ENCODE results near the gene DNAH7.

DNA sequence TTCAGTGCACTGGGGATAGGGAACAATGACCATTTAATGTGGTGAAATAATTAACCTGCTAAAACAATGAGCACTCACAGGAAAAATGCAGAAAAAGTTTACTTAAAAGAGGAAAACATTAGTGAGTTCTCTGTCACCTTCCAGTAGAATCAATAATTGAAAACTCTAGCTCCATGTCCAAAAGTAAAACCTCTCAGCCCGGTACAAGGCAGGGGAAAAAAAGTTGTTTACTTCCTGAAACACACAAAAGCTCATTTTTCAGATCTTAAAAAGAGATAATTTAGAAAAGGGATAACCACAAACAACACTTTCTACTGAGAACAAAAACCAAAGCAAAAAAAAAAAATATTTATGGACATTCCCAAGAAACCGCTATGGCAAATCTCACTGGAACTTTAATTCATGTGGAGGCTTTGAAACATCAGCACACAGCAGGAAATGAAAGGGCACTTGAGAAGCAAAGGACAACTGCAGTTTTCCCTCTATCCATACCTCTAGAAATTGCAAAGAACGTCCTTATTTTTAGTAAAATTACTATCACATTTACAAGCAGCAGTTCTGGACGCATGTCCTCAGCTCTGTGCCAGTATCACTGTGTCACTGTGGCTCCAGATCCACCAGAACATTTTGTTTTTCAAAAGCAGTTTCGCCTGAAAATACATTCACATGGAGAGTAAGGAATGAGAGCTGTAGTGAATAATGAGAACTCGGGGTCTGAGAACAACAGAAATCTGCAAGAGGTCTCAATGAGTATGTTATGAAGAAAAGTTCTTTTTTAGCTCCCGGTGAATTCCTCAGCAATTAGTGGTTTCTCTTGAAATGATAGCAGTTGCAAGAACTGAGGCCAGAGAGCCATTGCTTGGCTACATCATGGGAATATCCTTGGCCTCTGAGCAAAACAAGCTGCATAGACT, 44.7 kb upstream of the DNAH7 start:
- TF ChIP-seq, protein P1, sequence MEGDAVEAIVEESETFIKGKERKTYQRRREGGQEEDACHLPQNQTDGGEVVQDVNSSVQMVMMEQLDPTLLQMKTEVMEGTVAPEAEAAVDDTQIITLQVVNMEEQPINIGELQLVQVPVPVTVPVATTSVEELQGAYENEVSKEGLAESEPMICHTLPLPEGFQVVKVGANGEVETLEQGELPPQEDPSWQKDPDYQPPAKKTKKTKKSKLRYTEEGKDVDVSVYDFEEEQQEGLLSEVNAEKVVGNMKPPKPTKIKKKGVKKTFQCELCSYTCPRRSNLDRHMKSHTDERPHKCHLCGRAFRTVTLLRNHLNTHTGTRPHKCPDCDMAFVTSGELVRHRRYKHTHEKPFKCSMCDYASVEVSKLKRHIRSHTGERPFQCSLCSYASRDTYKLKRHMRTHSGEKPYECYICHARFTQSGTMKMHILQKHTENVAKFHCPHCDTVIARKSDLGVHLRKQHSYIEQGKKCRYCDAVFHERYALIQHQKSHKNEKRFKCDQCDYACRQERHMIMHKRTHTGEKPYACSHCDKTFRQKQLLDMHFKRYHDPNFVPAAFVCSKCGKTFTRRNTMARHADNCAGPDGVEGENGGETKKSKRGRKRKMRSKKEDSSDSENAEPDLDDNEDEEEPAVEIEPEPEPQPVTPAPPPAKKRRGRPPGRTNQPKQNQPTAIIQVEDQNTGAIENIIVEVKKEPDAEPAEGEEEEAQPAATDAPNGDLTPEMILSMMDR (IDR thresholded peaks at IDR 0.05) = no peak
- no peak for TF ChIP-seq POLR2A (IDR thresholded peaks at IDR 0.05)
